Mesodermal cell (in vitro differentiated cells): Measurements from ENCODE around the gene ALDH1A1. TPM values are rescaled to one million over a fixed set of nuclear protein-coding genes. Genes with fewer than 3 reads are reported as not detected.

ENCODE experiments used
- H3K27ac ChIP-seq: 2 replicates; pipeline ENCODE4 v1.7.0; 2013; ENCODE audit warnings: mild to moderate bottlenecking, low read depth, low read length, moderate library complexity; ENCODE audit not compliant: severe bottlenecking
- H3K36me3 ChIP-seq: 2 replicates; pipeline ENCODE4 v1.7.1; 2013; ENCODE audit warnings: mild to moderate bottlenecking, low read length, moderate library complexity; ENCODE audit not compliant: control insufficient read depth, insufficient read depth
- H3K4me1 ChIP-seq: one replicate; pipeline ENCODE4 v1.7.1; 2013; ENCODE audit warnings: mild to moderate bottlenecking, low read length; ENCODE audit not compliant: insufficient read depth, control insufficient read depth, poor library complexity, severe bottlenecking
- H3K4me3 ChIP-seq: 2 replicates; pipeline ENCODE4 v1.7.0; 2013; ENCODE audit warnings: low read length, control low read depth, mild to moderate bottlenecking; ENCODE audit not compliant: insufficient read depth, poor library complexity, severe bottlenecking; ENCODE audit errors: extremely low read depth
- H3K9me3 ChIP-seq: 2 replicates; pipeline ENCODE4 v1.7.1; 2013; ENCODE audit warnings: mild to moderate bottlenecking, low read length, moderate library complexity; ENCODE audit not compliant: control insufficient read depth
- WGBS, 2 experiments: methylation state at CpG; one replicate each; pipeline ENCODE4 v1.1.5; 2013; ENCODE audit warnings: missing lambda C conversion rate in 2 of 2; ENCODE audit not compliant: insufficient coverage in 2 of 2; 5-methylcytosine and 5-hydroxymethylcytosine counted together
- polyA plus RNA-seq, 2 experiments: library from polyadenylated mRNA; stranded (reverse); fragments of 50-300 nt; gene quantifications; one replicate each; pipeline ENCODE4 v1.2.3, GENCODE V29; 2013

ALDH1A1 gene
- 1.1 TPM for polyA plus RNA-seq (2013, experiment 1 of 2)
- polyA plus RNA-seq (2013, experiment 2 of 2) = 0.40 TPM

- no peaks in the 10 kb centered on the region for H3K36me3 ChIP-seq
- no peaks in the 10 kb centered on the region for H3K4me1 ChIP-seq
- no peak within 1 kb of the TSS for H3K27ac ChIP-seq
- no peak within 1 kb of the TSS for H3K4me3 ChIP-seq
- H3K9me3 ChIP-seq = no peaks in the 10 kb centered on the region
- WGBS, 2 experiments = 70 to 79% methylated on average over 8 to 9 of the region's 9 CpGs
Observed at GRCh38 chr9:72952914-72953313, at the start of gene ALDH1A1. Gene ALDH1A1 (minus strand): TSS chr9:72953053. CDS start chr9:72953000, 53 bp downstream.

- Histone ChIP-seq H3K9me3 (no peaks in the 10 kb centered on the region), H3K27ac (no peak overlapping the region), H3K4me3 (no peak overlapping the region), H3K36me3 (no peaks in the 10 kb centered on the region), H3K4me1 (no peaks in the 10 kb centered on the region)
- WGBS, 2 experiments = no CpG with 5 or more reads among the region's 3 CpGs
Observed at GRCh38 chr9:73001860-73002259, 49.0 kb upstream of the ALDH1A1 start.

DNA sequence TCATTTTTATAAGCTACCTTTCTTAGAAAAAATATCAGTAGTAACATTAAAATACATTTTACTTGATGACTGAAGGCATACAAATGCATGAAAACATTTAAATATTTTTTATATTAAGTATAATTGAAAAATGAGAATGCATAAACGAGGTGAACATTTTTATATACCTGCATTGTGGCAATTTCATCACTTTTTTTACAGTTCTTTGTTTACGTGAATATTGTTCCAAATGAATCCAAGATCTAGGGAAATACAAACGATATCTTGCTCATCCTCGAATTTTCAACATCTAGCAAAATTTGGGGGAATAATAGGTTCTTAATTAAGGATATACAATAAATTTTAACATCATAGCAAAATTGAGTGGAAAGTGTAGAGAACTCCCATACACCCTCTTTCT, 45.5 kb upstream of the ALDH1A1 start:
- H3K36me3 ChIP-seq = no peaks in the 10 kb centered on the region
- WGBS, 2 experiments = no CpG with 5 or more reads among the region's 4 CpGs
- no peaks in the 10 kb centered on the region for H3K4me1 ChIP-seq
- H3K4me3 ChIP-seq = no peak overlapping the region
- no peaks in the 10 kb centered on the region for H3K9me3 ChIP-seq
- no peak overlapping the region for H3K27ac ChIP-seq

GRCh38 chr9:72997387-72997995, 44.6 kb upstream of the ALDH1A1 start:
- Histone ChIP-seq H3K9me3 (no peaks in the 10 kb centered on the region), H3K4me3 (no peak overlapping the region), H3K36me3 (no peaks in the 10 kb centered on the region), H3K27ac (no peak overlapping the region), H3K4me1 (no peaks in the 10 kb centered on the region)
- WGBS, 2 experiments = 91 to 96% methylated on average over 6 of the region's 9 CpGs

DNA sequence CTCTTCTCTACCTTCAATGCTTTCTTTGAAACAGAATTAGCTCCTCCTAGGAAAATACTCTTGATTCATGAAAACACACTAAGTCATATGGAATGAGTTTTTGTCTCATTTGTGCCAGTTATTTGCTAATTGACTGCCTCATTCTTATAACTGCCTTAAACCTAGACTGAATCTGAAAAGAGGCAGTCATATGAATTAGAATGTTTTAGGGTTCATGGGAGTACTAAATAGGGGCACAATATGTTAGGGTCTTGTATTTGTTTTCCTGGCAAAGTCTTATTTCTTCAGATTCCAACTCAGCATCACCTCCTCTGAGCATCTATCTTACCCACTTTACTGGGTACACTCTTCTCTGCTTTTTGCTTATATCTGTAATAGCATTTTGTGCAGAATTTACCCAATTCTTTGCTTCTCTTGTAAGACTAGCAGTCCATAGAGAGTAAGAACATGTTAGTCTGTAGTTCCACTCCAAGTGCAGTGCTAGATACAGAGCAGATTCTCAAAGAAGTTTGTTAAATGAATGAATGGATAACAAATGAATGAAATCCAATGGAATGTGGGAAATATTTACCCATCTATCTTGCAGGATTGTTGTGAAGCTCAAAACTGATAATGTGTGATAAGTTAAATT, 43.9 kb upstream of the ALDH1A1 start:
- H3K4me3 ChIP-seq = no peak overlapping the region
- no peaks in the 10 kb centered on the region for H3K9me3 ChIP-seq
- H3K36me3 ChIP-seq = no peaks in the 10 kb centered on the region
- H3K27ac ChIP-seq = no peak overlapping the region
- no peaks in the 10 kb centered on the region for H3K4me1 ChIP-seq

DNA sequence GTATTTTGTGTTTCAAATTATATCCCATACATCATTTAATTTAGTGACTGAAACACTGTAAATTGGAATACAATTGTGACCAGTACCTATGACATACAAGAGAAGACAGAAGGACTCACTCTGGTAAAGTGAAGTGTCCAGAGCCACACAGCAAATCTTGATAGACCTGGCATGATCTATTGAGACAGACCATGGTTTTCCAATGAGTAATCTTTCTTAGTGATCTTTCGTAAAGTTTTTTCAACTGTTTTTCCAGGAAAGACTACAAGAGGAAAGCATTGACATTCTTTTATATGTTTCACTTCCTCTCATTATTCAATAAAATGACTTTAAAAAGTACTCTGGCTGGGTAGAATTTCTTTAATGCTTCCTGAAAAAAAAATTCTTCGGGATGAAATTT, 43.3 kb upstream of the ALDH1A1 start:
- Histone ChIP-seq H3K4me3 (no peak overlapping the region), H3K27ac (no peak overlapping the region), H3K36me3 (no peaks in the 10 kb centered on the region), H3K4me1 (no peaks in the 10 kb centered on the region), H3K9me3 (no peaks in the 10 kb centered on the region)
- 100% methylated on average over 1 of the region's 2 CpGs for WGBS, 2 experiments

GRCh38 chr9:72995131-72996024, 42.5 kb upstream of the ALDH1A1 start:
- Histone ChIP-seq H3K9me3 (no peaks in the 10 kb centered on the region), H3K4me1 (no peaks in the 10 kb centered on the region), H3K36me3 (no peaks in the 10 kb centered on the region), H3K4me3 (no peak overlapping the region), H3K27ac (no peak overlapping the region)
- 100% methylated on average over 1 of the region's 5 CpGs; no CpG with 5 or more reads in 1 of the 2 experiments for WGBS, 2 experiments

DNA sequence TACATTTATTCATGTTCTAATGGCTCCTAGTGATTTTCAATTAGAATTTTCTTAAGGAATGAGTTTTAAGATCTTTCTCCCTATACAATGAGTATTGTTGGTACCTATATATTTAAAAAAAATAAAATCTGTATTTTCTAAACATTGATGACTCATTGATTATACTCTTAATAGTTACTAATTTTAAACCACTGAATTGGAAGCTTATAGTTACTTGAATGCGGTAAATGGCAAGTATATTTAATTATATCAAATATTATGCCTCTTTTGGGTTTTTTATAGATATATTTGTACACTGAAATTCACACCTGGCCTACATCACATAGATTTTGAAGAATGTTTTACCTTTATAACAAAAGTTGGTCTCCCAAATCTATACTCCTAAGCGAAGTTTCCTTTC, 38.9 kb upstream of the ALDH1A1 start:
- no CpG with 5 or more reads among the region's 2 CpGs for WGBS, 2 experiments
- Histone ChIP-seq H3K27ac (no peak overlapping the region), H3K4me3 (no peak overlapping the region), H3K4me1 (no peaks in the 10 kb centered on the region), H3K9me3 (no peaks in the 10 kb centered on the region), H3K36me3 (no peaks in the 10 kb centered on the region)

DNA sequence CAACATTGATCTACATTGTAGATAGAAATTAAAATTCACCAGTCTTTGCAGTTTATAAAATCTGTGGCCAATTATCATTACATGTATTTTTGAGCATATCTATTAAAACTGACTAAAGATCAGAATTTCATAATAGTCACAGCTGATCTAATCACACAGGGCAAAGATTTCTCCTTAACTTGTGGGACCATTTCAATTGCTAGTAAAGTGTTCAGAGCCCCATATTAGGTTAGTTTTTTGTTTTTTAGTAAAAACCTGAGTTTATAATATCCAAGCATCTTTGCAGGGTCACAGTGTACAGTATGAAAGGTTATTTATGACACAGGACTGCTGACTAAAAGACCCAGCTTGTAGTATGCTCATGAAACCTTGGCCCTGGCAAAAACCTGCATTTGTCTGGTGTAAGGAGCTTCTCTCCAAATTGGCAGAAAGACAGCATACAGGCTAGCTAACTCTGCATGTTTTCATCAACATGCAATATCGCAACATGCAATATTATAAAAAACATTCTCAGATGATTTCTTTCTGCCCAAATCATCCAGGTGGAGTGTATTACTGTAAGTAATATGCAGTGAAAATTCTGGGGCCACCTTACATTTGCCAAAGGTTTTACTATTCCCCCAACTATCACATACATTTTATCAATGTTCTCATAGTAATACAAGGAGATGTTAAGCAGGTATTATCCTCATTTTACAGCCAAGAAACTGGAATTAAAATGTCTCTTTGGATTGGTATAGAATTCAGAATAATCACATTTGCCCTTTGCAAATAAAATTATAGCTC, 37.7 kb upstream of the ALDH1A1 start:
- Histone ChIP-seq H3K9me3 (no peaks in the 10 kb centered on the region), H3K4me3 (no peak overlapping the region), H3K36me3 (no peaks in the 10 kb centered on the region), H3K4me1 (no peaks in the 10 kb centered on the region), H3K27ac (no peak overlapping the region)
- WGBS, 2 experiments = no CpG with 5 or more reads among the region's 1 CpG

DNA sequence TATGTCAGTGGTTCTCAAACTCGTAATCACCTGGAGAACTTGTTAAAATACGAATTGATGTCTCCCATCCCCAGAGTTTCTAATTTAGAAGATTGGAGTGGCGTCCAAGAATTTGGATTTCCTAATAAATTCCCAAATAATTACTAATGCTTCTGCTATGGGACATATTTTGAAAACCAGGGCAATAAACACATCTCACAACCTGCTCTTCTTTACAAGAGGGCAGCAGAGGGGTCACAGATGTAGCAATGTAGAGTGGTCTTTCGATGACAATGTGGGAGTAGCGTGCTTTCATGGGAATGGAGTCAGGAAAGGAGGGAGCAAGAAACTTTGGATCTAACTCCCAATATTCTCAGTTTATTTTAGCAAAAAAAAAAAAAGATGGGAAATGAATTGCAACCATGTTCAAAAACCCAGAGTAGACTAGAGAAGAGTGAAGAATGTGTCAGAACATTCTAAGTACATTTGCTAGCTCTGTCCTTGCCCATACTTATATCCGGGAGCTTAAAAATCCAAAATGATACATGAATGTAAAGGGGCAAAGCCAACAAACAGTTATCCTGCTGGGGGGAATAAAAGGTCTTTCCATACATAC, 33.8 kb upstream of the ALDH1A1 start:
- 80% methylated on average over 1 of the region's 6 CpGs; no CpG with 5 or more reads in 1 of the 2 experiments for WGBS, 2 experiments

More for the DNA sequence above, 33.8 kb upstream of the ALDH1A1 start:
- Histone ChIP-seq H3K9me3 (no peaks in the 10 kb centered on the region), H3K36me3 (no peaks in the 10 kb centered on the region), H3K4me3 (no peak overlapping the region), H3K27ac (no peak overlapping the region), H3K4me1 (no peaks in the 10 kb centered on the region)
